Muscle layer of duodenum (tissue), 2 donors: ENCODE measurements around the gene MRTFB.

Experiments
- H3K27ac ChIP-seq: one replicate; pipeline ENCODE4 v1.7.0; 2013; ENCODE audit warnings: mild to moderate bottlenecking, low read length
- H3K27me3 ChIP-seq: one replicate; pipeline ENCODE4 v1.7.0; 2013; ENCODE audit warnings: low read depth, mild to moderate bottlenecking, control low read depth, low read length
- H3K36me3 ChIP-seq, 2 donors: one replicate each; pipeline ENCODE4 v1.7.0; 2013; ENCODE audit warnings: low read length in 2 of 2, control low read depth in 1 of 2, mild to moderate bottlenecking in 1 of 2; ENCODE audit not compliant: insufficient read depth in 2 of 2, control insufficient read depth in 1 of 2
- H3K4me1 ChIP-seq, 2 donors: one replicate each; pipeline ENCODE4 v1.7.0; 2013; ENCODE audit warnings: low read length in 2 of 2, mild to moderate bottlenecking in 2 of 2, control low read depth in 1 of 2, moderate library complexity in 1 of 2; ENCODE audit not compliant: insufficient read depth in 2 of 2, control insufficient read depth in 1 of 2
- H3K4me3 ChIP-seq, 2 donors: one replicate each; pipeline ENCODE4 v1.7.0; 2013; ENCODE audit warnings: low read length in 2 of 2, low read depth in 1 of 2, mild to moderate bottlenecking in 1 of 2
- H3K9me3 ChIP-seq, 2 donors: one replicate each; pipeline ENCODE4 v1.7.0; 2013; ENCODE audit warnings: low read length in 2 of 2, control low read depth in 1 of 2, mild to moderate bottlenecking in 1 of 2; ENCODE audit not compliant: control insufficient read depth in 1 of 2
- donor health status: healthy.

The MRTFB gene

GRCh38 chr16:14146445-14146844 is 75.3 kb downstream of the MRTFB start:
- Histone ChIP-seq H3K4me1 (no peaks in the 10 kb centered on the region), H3K27me3 (no peaks in the 10 kb centered on the region), H3K27ac (no peak overlapping the region), H3K4me3 (no peak overlapping the region), H3K36me3 (no peaks in the 10 kb centered on the region), H3K9me3 (no peaks in the 10 kb centered on the region)

DNA sequence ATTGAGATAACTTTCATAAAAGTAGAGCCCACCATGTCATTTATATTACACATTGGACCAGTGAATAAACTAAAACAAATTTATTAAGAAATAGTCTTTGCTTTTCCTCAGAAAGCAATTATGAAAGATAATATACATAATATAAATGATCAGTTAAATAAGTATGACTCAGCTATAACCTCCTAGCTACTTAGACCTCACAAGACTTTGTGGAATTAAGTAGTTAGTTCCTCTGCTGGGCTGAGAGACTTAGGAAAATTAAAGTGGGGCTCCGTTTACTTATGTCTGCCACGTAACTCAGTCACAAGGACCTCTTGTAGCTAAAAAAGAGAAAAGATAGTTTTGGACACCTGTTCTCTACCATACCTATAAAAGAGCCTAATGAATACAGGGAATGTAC is 76.9 kb downstream of the MRTFB start:
- no peak overlapping the region for H3K4me3 ChIP-seq
- no peaks in the 10 kb centered on the region for H3K36me3 ChIP-seq
- H3K9me3 ChIP-seq, result no peaks in the 10 kb centered on the region
- no peak overlapping the region for H3K27ac ChIP-seq
- no peaks in the 10 kb centered on the region for H3K27me3 ChIP-seq
- no peaks in the 10 kb centered on the region for H3K4me1 ChIP-seq

GRCh38 chr16:14148569-14148968 is 77.5 kb downstream of the MRTFB start:
- no peaks in the 10 kb centered on the region for H3K27me3 ChIP-seq
- no peak overlapping the region for H3K4me3 ChIP-seq
- H3K27ac ChIP-seq, result no peak overlapping the region
- no peaks in the 10 kb centered on the region for H3K9me3 ChIP-seq
- H3K4me1 ChIP-seq, result no peaks in the 10 kb centered on the region
- no peaks in the 10 kb centered on the region for H3K36me3 ChIP-seq

DNA sequence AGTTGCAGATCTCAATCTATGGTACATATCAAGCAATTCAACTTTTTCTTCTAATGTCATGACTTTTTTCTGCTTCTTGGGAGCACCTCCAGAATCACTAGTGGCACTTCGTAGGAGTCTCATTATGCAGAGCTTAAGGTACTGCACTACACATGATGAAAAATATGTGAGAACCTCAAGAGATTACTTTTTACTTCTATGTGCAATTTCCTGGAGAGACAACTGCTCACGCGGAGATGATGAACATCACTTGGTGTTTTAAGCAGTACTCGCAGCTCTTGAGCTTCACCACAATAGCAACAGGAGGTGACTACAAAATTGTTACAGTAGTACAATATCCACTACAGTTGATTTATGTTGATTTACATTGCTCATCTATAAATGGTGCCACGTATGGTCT is 79.7 kb downstream of the MRTFB start:
- no peak overlapping the region for H3K27ac ChIP-seq

GRCh38 chr16:14151256-14152030 is 80.3 kb downstream of the MRTFB start:
- no peak overlapping the region for H3K4me3 ChIP-seq
- no peaks in the 10 kb centered on the region for H3K36me3 ChIP-seq
- no peaks in the 10 kb centered on the region for H3K4me1 ChIP-seq
- no peaks in the 10 kb centered on the region for H3K27me3 ChIP-seq
- H3K27ac ChIP-seq, result no peak overlapping the region
- H3K9me3 ChIP-seq, result no peaks in the 10 kb centered on the region

More for the DNA sequence above, 79.7 kb downstream of the MRTFB start:
- H3K4me3 ChIP-seq, result no peak overlapping the region
- no peaks in the 10 kb centered on the region for H3K27me3 ChIP-seq
- H3K9me3 ChIP-seq, result no peaks in the 10 kb centered on the region
- H3K36me3 ChIP-seq, result no peaks in the 10 kb centered on the region
- H3K4me1 ChIP-seq, result no peaks in the 10 kb centered on the region

- H3K4me1 ChIP-seq, result no peaks in the 10 kb centered on the region
- no peak overlapping the region for H3K4me3 ChIP-seq
- no peak overlapping the region for H3K27ac ChIP-seq
Measured at GRCh38 chr16:14155572-14156190, 84.6 kb downstream of the MRTFB start.

GRCh38 chr16:14164916-14165662 is 94.0 kb downstream of the MRTFB start:
- no peak overlapping the region for H3K27ac ChIP-seq
- no peaks in the 10 kb centered on the region for H3K4me1 ChIP-seq
- no peaks in the 10 kb centered on the region for H3K27me3 ChIP-seq
- no peaks in the 10 kb centered on the region for H3K9me3 ChIP-seq
- no peak overlapping the region for H3K4me3 ChIP-seq
- no peaks in the 10 kb centered on the region for H3K36me3 ChIP-seq

More at GRCh38 chr16:14155572-14156190, 84.6 kb downstream of the MRTFB start:
- Histone ChIP-seq H3K36me3 (no peaks in the 10 kb centered on the region), H3K9me3 (no peaks in the 10 kb centered on the region), H3K27me3 (no peaks in the 10 kb centered on the region)

- Histone ChIP-seq H3K27me3 (no peaks in the 10 kb centered on the region), H3K27ac (no peak overlapping the region), H3K4me1 (no peaks in the 10 kb centered on the region), H3K36me3 (no peaks in the 10 kb centered on the region), H3K4me3 (no peak overlapping the region), H3K9me3 (no peaks in the 10 kb centered on the region)
Measured at GRCh38 chr16:14168146-14168545, 97.0 kb downstream of the MRTFB start.

DNA sequence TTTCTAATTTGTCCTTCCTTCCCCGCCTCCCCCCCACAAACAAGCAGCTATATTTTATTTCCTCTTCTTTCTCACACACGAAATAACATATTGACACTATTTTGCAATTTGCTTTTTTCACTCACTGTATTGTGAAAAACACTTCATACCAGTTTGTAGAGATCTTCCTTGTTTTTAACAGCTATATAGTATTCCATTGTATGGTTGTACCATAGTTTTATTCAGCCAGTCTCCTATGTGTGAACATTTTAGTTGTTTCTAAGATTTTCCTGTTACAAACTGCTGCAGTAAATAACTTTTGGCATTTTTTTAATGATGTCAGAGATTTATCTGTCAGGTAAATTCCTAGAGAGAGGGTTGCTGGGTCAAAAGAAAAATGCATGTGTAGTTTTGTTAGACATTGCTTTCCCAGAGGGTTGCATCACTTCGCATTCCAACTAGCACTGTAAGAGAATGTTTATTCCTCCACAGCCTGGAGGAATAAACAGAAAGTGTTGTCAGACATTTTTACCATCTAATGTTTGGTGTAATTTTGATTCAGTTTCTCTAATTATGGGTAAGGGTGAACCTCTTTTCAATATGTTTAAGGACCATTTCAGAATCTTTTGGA is 101.2 kb downstream of the MRTFB start:
- H3K27me3 ChIP-seq, result no peaks in the 10 kb centered on the region
- H3K27ac ChIP-seq, result no peak overlapping the region
- no peaks in the 10 kb centered on the region for H3K9me3 ChIP-seq
- no peaks in the 10 kb centered on the region for H3K36me3 ChIP-seq
- H3K4me1 ChIP-seq, result no peaks in the 10 kb centered on the region
- no peak overlapping the region for H3K4me3 ChIP-seq

DNA sequence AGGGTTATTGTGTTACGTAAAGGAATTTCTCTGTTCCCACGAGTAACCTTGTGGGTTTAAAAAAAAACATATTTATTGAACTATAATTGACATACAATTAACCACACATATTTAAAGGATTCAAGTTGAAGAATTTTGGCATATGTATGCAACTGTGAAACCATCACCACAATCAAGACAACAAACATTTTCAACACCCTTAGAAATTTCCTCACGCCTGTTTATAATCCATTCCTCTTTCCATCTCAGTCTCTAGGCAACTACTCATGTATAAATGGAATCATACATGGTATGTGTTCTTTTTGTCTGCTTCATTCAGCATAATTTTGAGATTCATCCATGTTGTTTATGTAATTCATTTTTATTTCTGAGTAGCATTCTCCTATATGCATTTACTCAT is 104.0 kb downstream of the MRTFB start:
- Histone ChIP-seq H3K4me1 (no peaks in the 10 kb centered on the region), H3K4me3 (no peak overlapping the region), H3K9me3 (no peaks in the 10 kb centered on the region), H3K36me3 (no peaks in the 10 kb centered on the region), H3K27me3 (no peaks in the 10 kb centered on the region), H3K27ac (no peak overlapping the region)

DNA sequence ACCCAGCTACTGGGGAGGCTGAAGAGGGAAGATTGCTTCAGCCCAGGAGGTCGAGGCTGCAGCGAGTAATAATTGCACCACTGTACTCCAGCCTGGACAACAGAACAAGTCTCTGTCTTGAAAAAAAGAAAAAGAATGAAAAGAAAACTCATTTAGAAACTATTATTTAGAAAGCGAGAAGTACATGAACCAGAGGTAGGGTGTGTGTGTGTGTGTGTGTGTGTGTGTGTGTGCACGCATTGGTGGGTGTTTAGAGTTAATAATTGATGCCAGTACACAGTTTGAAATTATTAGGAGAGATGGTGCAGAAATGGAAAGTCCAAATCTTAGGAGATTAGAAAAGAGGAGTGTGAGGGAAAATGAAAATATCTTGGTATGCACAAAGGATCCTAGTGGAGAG is 106.6 kb downstream of the MRTFB start:
- Histone ChIP-seq H3K27me3 (no peaks in the 10 kb centered on the region), H3K36me3 (no peaks in the 10 kb centered on the region), H3K4me3 (no peak overlapping the region), H3K4me1 (no peaks in the 10 kb centered on the region), H3K27ac (no peak overlapping the region), H3K9me3 (no peaks in the 10 kb centered on the region)
